Central memory CD4-positive, alpha-beta T cell (primary cell): ENCODE results near the gene MRPS21.

Source experiments
- DNase-seq: peaks from one replicate; pipeline ENCODE4 v3.0.0; 2022
- total RNA-seq, 3 experiments: gene quantifications; one replicate each; lab custom pipeline; 2026; lab: John Stamatoyannopoulos, UW

The MRPS21 gene
- 34.1 to 65.5 (median 63.1) reads per million in 3 experiments for total RNA-seq

- peak; percentile 88 for DNase-seq
Observed at GRCh38 chr1:150293433-150294253, at the start of gene MRPS21. Gene MRPS21, plus strand, starts transcription at chr1:150293861. Its CDS starts 506 bp downstream, at chr1:150294367.

GRCh38 chr1:150249936-150250335 lies 43.7 kb upstream of the MRPS21 start:
- no peak for DNase-seq

GRCh38 chr1:150256198-150256553 lies 37.5 kb upstream of the MRPS21 start:
- DNase-seq: no peak

- DNase-seq: no peak
Observed at GRCh38 chr1:150256554-150257341, 36.9 kb upstream of the MRPS21 start.

GRCh38 chr1:150257624-150258585 lies 35.8 kb upstream of the MRPS21 start, which contains the start of gene CA14:
Gene CA14, plus strand, starts transcription at chr1:150257774. Its CDS starts 355 bp downstream, at chr1:150258129.
- DNase-seq: no peak

GRCh38 chr1:150259217-150259616 lies 34.4 kb upstream of the MRPS21 start:
- DNase-seq: no peak

GRCh38 chr1:150259758-150260669 lies 33.6 kb upstream of the MRPS21 start:
- no peak for DNase-seq

GRCh38 chr1:150261367-150261766 lies 32.3 kb upstream of the MRPS21 start:
- no peak for DNase-seq

GRCh38 chr1:150262388-150263320 lies 31.0 kb upstream of the MRPS21 start:
- no peak for DNase-seq

GRCh38 chr1:150263549-150263948 lies 30.1 kb upstream of the MRPS21 start:
- DNase-seq: no peak

GRCh38 chr1:150267896-150268295 lies 25.8 kb upstream of the MRPS21 start:
- no peak for DNase-seq

- DNase-seq: peak; percentile 58
Observed at GRCh38 chr1:150268340-150268704, 25.3 kb upstream of the MRPS21 start.

- peak; percentile 90 for DNase-seq
Observed at GRCh38 chr1:150268705-150269403, 24.8 kb upstream of the MRPS21 start, which contains the start of gene APH1A. Gene APH1A, minus strand, starts transcription at chr1:150269016. Its CDS starts 206 bp downstream, at chr1:150268810.

- DNase-seq: no peak
Observed at GRCh38 chr1:150269451-150269850, 24.2 kb upstream of the MRPS21 start.

- DNase-seq: no peak
Observed at GRCh38 chr1:150271291-150271959, 22.2 kb upstream of the MRPS21 start.

GRCh38 chr1:150273311-150273710 lies 20.4 kb upstream of the MRPS21 start:
- DNase-seq: no peak

- no peak for DNase-seq
Observed at GRCh38 chr1:150280138-150280707, 13.4 kb upstream of the MRPS21 start.

- DNase-seq: peak; percentile 29
Observed at GRCh38 chr1:150281221-150281757, 12.4 kb upstream of the MRPS21 start.
